GM12878 (cell line): ENCODE data around the gene PLXNA4. TPM values are rescaled to one million over a fixed set of nuclear protein-coding genes. Genes with fewer than 3 reads are reported as not detected.

Source experiments
- ATAC-seq: fragments of 200-7000 bp; cut with Tn5 transposase; 3 replicates; pipeline ENCODE4 v1.9.1; 2020; ENCODE audit warnings: mild to moderate bottlenecking, moderate library complexity
- BruUV-seq: library from RNA; stranded (reverse); fragments of 400-500 nt; replicated peaks from 2 replicates; lab custom pipeline; 2021; lab: Mats Ljungman, UMichigan
- CTCF ChIA-PET: fragments of 300-600 bp; sonication (Branson Sonifier 250); formaldehyde crosslinking; extraction: SDS; loops from one replicate; lab custom pipeline; 2021; ENCODE audit warnings: inconsistent platforms; lab: Yijun Ruan, JAX
- POLR2A ChIA-PET: fragments of 350-600 bp; formaldehyde crosslinking; extraction: SDS; loops from one replicate; lab custom pipeline; 2021; ENCODE audit warnings: inconsistent platforms; lab: Charles Lee
- RAD21 ChIA-PET: fragments of 300-600 bp; sonication (Branson Sonifier 250); formaldehyde crosslinking; loops from one replicate; lab custom pipeline; 2023; ENCODE audit warnings: antibody characterized with exemption; ENCODE audit not compliant: unreplicated experiment; lab: Charles Lee
- SMC1A ChIA-PET: fragments of 300-600 bp; sonication (Branson Sonifier 250); formaldehyde crosslinking; loops from one replicate; lab custom pipeline; 2023; ENCODE audit not compliant: unreplicated experiment, uncharacterized antibody; lab: Charles Lee
- DNase-seq: peaks from one replicate; pipeline ENCODE4 v3.0.0-alpha.2; 2011; ENCODE audit warnings: low read depth, low spot score
- FAIRE-seq: peaks from 3 replicates; lab custom pipeline; 2011; peaks lifted over from hg19 to GRCh38; lab: Jason Lieb, UNC
- H2AFZ ChIP-seq: 2 replicates; pipeline ENCODE4 v1.6.0; 2011; ENCODE audit warnings: low read depth, low read length, control low read depth; ENCODE audit not compliant: control insufficient read depth
- H3K27ac ChIP-seq: 2 replicates; pipeline ENCODE4 v1.5.1; 2011; ENCODE audit warnings: control low read depth; ENCODE audit not compliant: control insufficient read depth, insufficient read depth
- H3K27me3 ChIP-seq, 2 experiments: replicated peaks in 1 of 2; 2 replicates each; pipeline versions ENCODE4 v1.6.0 to v1.6.1; 2011; ENCODE audit warnings: low read length in 1 of 2; ENCODE audit not compliant: control insufficient read depth in 2 of 2, insufficient read depth in 2 of 2
- H3K36me3 ChIP-seq, 2 experiments: 2 replicates each; pipeline ENCODE4 v1.5.1; 2011; ENCODE audit warnings: low read length in 1 of 2; ENCODE audit not compliant: control insufficient read depth in 2 of 2, insufficient read depth in 2 of 2
- H3K4me1 ChIP-seq: 2 replicates; pipeline ENCODE4 v1.6.1; 2011; ENCODE audit warnings: mild to moderate bottlenecking, low read length, moderate library complexity, mixed read lengths; ENCODE audit not compliant: control insufficient read depth, insufficient read depth
- H3K4me2 ChIP-seq: 2 replicates; pipeline ENCODE4 v1.6.0; 2011; ENCODE audit warnings: control low read depth; ENCODE audit not compliant: control insufficient read depth, insufficient read depth
- H3K4me3 ChIP-seq: fragments of 200-600 bp; sonication (generic); 2 replicates; pipeline ENCODE4 v1.5.1; 2016
- H3K79me2 ChIP-seq: 2 replicates; pipeline ENCODE4 v1.6.0; 2011; ENCODE audit warnings: low read length; ENCODE audit not compliant: control insufficient read depth, insufficient read depth
- H3K9ac ChIP-seq: 2 replicates; pipeline ENCODE4 v1.8.0; 2011; ENCODE audit warnings: low read length, control low read depth, mixed read lengths; ENCODE audit not compliant: control insufficient read depth, insufficient read depth
- H3K9me3 ChIP-seq: replicated peaks from 3 replicates; pipeline ENCODE4 v1.5.1; 2011; ENCODE audit warnings: mild to moderate bottlenecking, low read length; ENCODE audit not compliant: control insufficient read depth, insufficient read depth
- H4K20me1 ChIP-seq: 2 replicates; pipeline ENCODE4 v1.6.0; 2011; ENCODE audit not compliant: control insufficient read depth, insufficient read depth
- ATF2 ChIP-seq: IDR thresholded peaks from 2 replicates; pipeline ENCODE4 v1.6.1; 2012; ENCODE audit warnings: low read length, inconsistent platforms
- BCL11A ChIP-seq: IDR thresholded peaks from 2 replicates; pipeline ENCODE4 v1.6.1; 2011; ENCODE audit warnings: low read depth, low read length
- CHD2 ChIP-seq: IDR thresholded peaks from 2 replicates; pipeline ENCODE4 v1.6.1; 2011; ENCODE audit warnings: low read depth, low read length, improper control_type of control experiment, borderline replicate concordance
- ELK1 ChIP-seq: IDR thresholded peaks from 2 replicates; pipeline ENCODE4 v1.6.1; 2012; ENCODE audit warnings: low read depth, low read length, improper control_type of control experiment
- HCFC1 ChIP-seq: fragments of 150-350 bp; IDR thresholded peaks from 2 replicates; pipeline ENCODE4 v1.6.1; 2014; ENCODE audit warnings: low read length
- IKZF1 ChIP-seq: fragments of 450-650 bp; conservative IDR thresholded peaks from 2 replicates; pipeline ENCODE4 v1.6.1; 2017; ENCODE audit warnings: antibody characterized with exemption, mild to moderate bottlenecking
- IKZF2 ChIP-seq, 2 experiments: fragments of 450-650 bp; IDR thresholded peaks; 2 replicates each; pipeline ENCODE4 v1.6.1; 2017; ENCODE audit warnings: mild to moderate bottlenecking in 2 of 2, moderate library complexity in 2 of 2
- MAX ChIP-seq: IDR thresholded peaks from 2 replicates; pipeline ENCODE4 v1.6.1; 2012; ENCODE audit warnings: low read depth, low read length, improper control_type of control experiment
- MYC ChIP-seq: IDR thresholded peaks from 2 replicates; pipeline ENCODE4 v1.6.1; 2011; ENCODE audit warnings: mild to moderate bottlenecking, low read length, moderate library complexity, inconsistent platforms; ENCODE audit not compliant: insufficient read depth, insufficient replicate concordance, insufficient read length, severe bottlenecking
- SMC3 ChIP-seq: IDR thresholded peaks from 2 replicates; pipeline ENCODE4 v1.6.1; 2011; ENCODE audit warnings: low read length, improper control_type of control experiment, borderline replicate concordance
- ZNF687 ChIP-seq: fragments of 450-650 bp; IDR thresholded peaks from 2 replicates; pipeline ENCODE4 v1.6.1; 2017; ENCODE audit warnings: mild to moderate bottlenecking, moderate library complexity
- ZZZ3 ChIP-seq: IDR thresholded peaks from 2 replicates; pipeline ENCODE4 v1.6.1; 2011; ENCODE audit warnings: low read depth; ENCODE audit not compliant: control insufficient read depth, insufficient read length
- WGBS: methylation state at CpG from one replicate; pipeline ENCODE4 v1.1.6; 2016; ENCODE audit warnings: low lambda C conversion rate; ENCODE audit not compliant: insufficient replicate concordance, insufficient coverage; ENCODE audit errors: missing lambda C conversion rate; 5-methylcytosine and 5-hydroxymethylcytosine counted together
- in situ Hi-C: fragments of 300-500 bp; cut with MboI; formaldehyde crosslinking; loops from 9 replicates; pipeline ENCODE4 v1.14.3; 2018; ENCODE audit warnings: mixed read lengths
- intact Hi-C: fragments of 100-400 bp; cut with micrococcal nuclease; formaldehyde crosslinking; loops from one replicate; pipeline ENCODE4 v1.14.2; 2022; ENCODE audit not compliant: unreplicated experiment
- polyA plus RNA-seq, 11 experiments: library from polyadenylated mRNA; depleted of rRNA in 4 of 11; unstranded in 6 of 11; stranded (reverse) in 5 of 11; fragments of >200 nt; fragmentation: Nextera tagmentation in 4 of 11; fragmentation: Illumina TruSeq in 1 of 11; extraction: Ambion mirVana in 4 of 11; extraction: Trizol in 1 of 11; gene quantifications; 1 replicate in 1 of 11; 2 replicates in 10 of 11; pipeline versions ENCODE4 v1.2.1 to v1.2.3, GENCODE V29; 2011 to 2016; ENCODE audit warnings: inconsistent platforms in 2 of 11, missing spikeins in 2 of 11, low read depth in 1 of 11
- total RNA-seq, 4 experiments: library from RNA; depleted of rRNA in 3 of 4; stranded (reverse); fragments of >200 nt in 3 of 4; fragmentation: Illumina TruSeq in 1 of 4; extraction: Trizol in 1 of 4; gene quantifications; 2 replicates each; pipeline versions ENCODE4 v1.2.1 to v1.2.3, GENCODE V29; 2013 to 2021

The PLXNA4 gene
- total and polyA plus RNA-seq, 10 of the 15 experiments (the other 5 are each of a cell fraction or from before 2014, with no cell fraction given) = 0.03 TPM; not detected in 9

GRCh38 chr7:132279718-132280117 lies 296.6 kb downstream of the PLXNA4 start:
- DNase-seq (no peak), ATAC-seq (no peak), FAIRE-seq (no peak)
- no peaks in the 10 kb centered on the region for H4K20me1 ChIP-seq
- in situ Hi-C loops (no loop called here), intact Hi-C loops (no loop called here)
- H3K9ac ChIP-seq = no peak overlapping the region
- H3K9me3 ChIP-seq = no peaks in the 10 kb centered on the region
- RAD21 ChIA-PET = no interaction called here
- no peak overlapping the region for H2AFZ ChIP-seq
- SMC1A ChIA-PET = no interaction called here
- no peaks in the 10 kb centered on the region for H3K27me3 ChIP-seq
- H3K27ac ChIP-seq = no peak overlapping the region
- no peaks in the 10 kb centered on the region for H3K4me1 ChIP-seq
- no TSS peak for BruUV-seq
- H3K79me2 ChIP-seq = no peaks in the 10 kb centered on the region
- H3K4me3 ChIP-seq = no peak overlapping the region
- no peak for TF ChIP-seq HCFC1
- no peak for TF ChIP-seq BCL11A
- TF ChIP-seq ELK1 = no peak
- no peak for TF ChIP-seq IKZF2 (IDR thresholded peaks at IDR 0.05)
- no peak for TF ChIP-seq MYC
- TF ChIP-seq SMC3 = no peak
- no peak for TF ChIP-seq CHD2
- TF ChIP-seq ZZZ3 = no peak
- no peak for TF ChIP-seq ATF2
- TF ChIP-seq MAX = no peak
- no peak for TF ChIP-seq ZNF687
- no peak for TF ChIP-seq IKZF1
- 41% methylated on average over 4 of the region's 4 CpGs for WGBS
- POLR2A ChIA-PET = no interaction called here
- H3K4me2 ChIP-seq = no peak overlapping the region
- CTCF ChIA-PET = no interaction called here
- H3K36me3 ChIP-seq = no peaks in the 10 kb centered on the region
